GM12878 (cell line): ENCODE results near the gene HOOK1. TPM values are rescaled to one million over a fixed set of nuclear protein-coding genes. Genes with fewer than 3 reads are reported as not detected.

Experiments used
- CEBPB ChIP-seq, 2 experiments: fragments of 150-350 bp in 1 of 2; IDR thresholded peaks; 2 replicates each; pipeline ENCODE4 v1.6.1; 2012 to 2014; ENCODE audit warnings: low read depth in 2 of 2, low read length in 2 of 2, borderline replicate concordance in 1 of 2, inconsistent platforms in 1 of 2
- CHD2 ChIP-seq: IDR thresholded peaks from 2 replicates; pipeline ENCODE4 v1.6.1; 2011; ENCODE audit warnings: low read depth, low read length, improper control_type of control experiment, borderline replicate concordance
- EGR1 ChIP-seq, 2 experiments: IDR thresholded peaks; 1 replicate in 1 of 2; 2 replicates in 1 of 2; pipeline ENCODE4 v1.6.1; 2011 to 2012; ENCODE audit warnings: low read depth in 2 of 2, low read length in 2 of 2, borderline replicate concordance in 1 of 2, mild to moderate bottlenecking in 1 of 2, moderate library complexity in 1 of 2
- GABPA ChIP-seq: IDR thresholded peaks from 2 replicates; pipeline ENCODE4 v1.6.1; 2014; ENCODE audit warnings: antibody characterized with exemption, low read depth, mild to moderate bottlenecking, inconsistent platforms
- IKZF1 ChIP-seq: fragments of 450-650 bp; conservative IDR thresholded peaks from 2 replicates; pipeline ENCODE4 v1.6.1; 2017; ENCODE audit warnings: antibody characterized with exemption, mild to moderate bottlenecking
- MYC ChIP-seq: IDR thresholded peaks from 2 replicates; pipeline ENCODE4 v1.6.1; 2011; ENCODE audit warnings: mild to moderate bottlenecking, low read length, moderate library complexity, inconsistent platforms; ENCODE audit not compliant: insufficient read depth, insufficient replicate concordance, insufficient read length, severe bottlenecking
- PAX8 ChIP-seq: fragments of 450-650 bp; IDR thresholded peaks from 2 replicates; pipeline ENCODE4 v1.6.1; 2017; ENCODE audit warnings: mild to moderate bottlenecking, moderate library complexity
- PML ChIP-seq: IDR thresholded peaks from 2 replicates; pipeline ENCODE4 v1.6.1; 2012; ENCODE audit warnings: low read length, inconsistent platforms
- POU2F2 ChIP-seq: IDR thresholded peaks from 3 replicates; pipeline ENCODE4 v1.6.1; 2011; ENCODE audit warnings: low read depth, mild to moderate bottlenecking, low read length, borderline replicate concordance
- SP1 ChIP-seq: IDR thresholded peaks from one replicate; pipeline ENCODE4 v1.6.1; 2011; ENCODE audit warnings: low read depth, low read length
- YY1 ChIP-seq: IDR thresholded peaks from 2 replicates; pipeline ENCODE4 v1.6.1; 2011; ENCODE audit warnings: low read depth, mild to moderate bottlenecking, low read length
- ZBED1 ChIP-seq: IDR thresholded peaks from 2 replicates; pipeline ENCODE4 v1.6.1; 2016; ENCODE audit warnings: borderline replicate concordance
- polyA plus RNA-seq, 11 experiments: library from polyadenylated mRNA; depleted of rRNA in 4 of 11; unstranded in 6 of 11; stranded (reverse) in 5 of 11; fragments of >200 nt; fragmentation: Nextera tagmentation in 4 of 11; fragmentation: Illumina TruSeq in 1 of 11; extraction: Ambion mirVana in 4 of 11; extraction: Trizol in 1 of 11; gene quantifications; 1 replicate in 1 of 11; 2 replicates in 10 of 11; pipeline versions ENCODE4 v1.2.1 to v1.2.3, GENCODE V29; 2011 to 2016; ENCODE audit warnings: inconsistent platforms in 2 of 11, missing spikeins in 2 of 11, low read depth in 1 of 11
- total RNA-seq, 4 experiments: library from RNA; depleted of rRNA in 3 of 4; stranded (reverse); fragments of >200 nt in 3 of 4; fragmentation: Illumina TruSeq in 1 of 4; extraction: Trizol in 1 of 4; gene quantifications; 2 replicates each; pipeline versions ENCODE4 v1.2.1 to v1.2.3, GENCODE V29; 2013 to 2021
- TF ChIP-seq, protein P1 (sequence below): fragments of 450-650 bp; IDR thresholded peaks from 2 replicates; pipeline ENCODE4 v1.6.1; 2016; ENCODE audit warnings: mild to moderate bottlenecking
- TF ChIP-seq, protein P2 (sequence below): fragments of 450-650 bp; IDR thresholded peaks from 2 replicates; pipeline ENCODE4 v1.6.1; 2017; ENCODE audit warnings: mild to moderate bottlenecking
- TF ChIP-seq, protein P3 (sequence below): fragments of 450-650 bp; IDR thresholded peaks from 2 replicates; pipeline ENCODE4 v1.6.1; 2017; ENCODE audit warnings: low read depth, mild to moderate bottlenecking, moderate library complexity
- TF ChIP-seq, protein P4 (sequence below): IDR thresholded peaks from 2 replicates; pipeline ENCODE4 v1.6.1; 2012; ENCODE audit warnings: improper control_type of control experiment, low read depth, low read length; ENCODE audit not compliant: insufficient replicate concordance

The HOOK1 gene
- total and polyA plus RNA-seq, 10 of the 15 experiments (the other 5 are each of a cell fraction or from before 2014, with no cell fraction given) = 1.4 to 15.4 (median 3.7) TPM

DNA sequence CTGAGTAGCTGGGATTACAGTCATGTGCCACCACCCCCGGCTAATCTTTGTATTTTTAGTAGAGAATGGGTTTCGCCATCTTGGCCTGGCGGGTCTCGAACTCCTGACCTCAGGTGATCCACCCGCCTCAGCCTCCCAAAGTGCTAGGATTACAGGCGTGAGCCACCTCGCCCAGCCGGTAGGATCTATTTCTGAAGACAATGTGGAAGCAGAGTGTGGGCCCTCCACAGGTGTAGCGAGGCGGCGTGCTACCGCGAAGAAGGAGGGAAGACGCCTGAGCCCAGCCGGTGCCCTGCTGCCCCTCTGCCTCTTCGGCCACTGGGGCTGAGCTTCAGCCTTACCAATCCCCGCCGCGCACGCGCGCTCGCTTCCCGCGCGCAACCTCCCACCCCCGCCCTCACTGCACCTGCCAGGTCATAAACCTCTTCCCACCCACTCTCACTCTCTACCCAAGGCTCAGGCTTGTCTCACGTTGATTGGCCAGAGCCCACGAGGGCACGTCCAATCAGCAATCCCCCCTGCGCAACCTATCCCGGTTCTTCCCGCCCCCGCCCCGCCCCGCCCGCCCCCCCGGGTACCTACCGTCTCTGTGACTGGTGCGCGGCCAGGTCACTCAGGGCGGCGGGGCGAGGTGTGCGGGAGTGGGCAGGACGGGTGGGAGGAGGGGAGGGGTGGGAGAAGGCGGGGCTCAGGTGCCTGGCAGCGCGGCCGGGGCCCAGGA lies 409 bp upstream of the HOOK1 start (continued):
- TF ChIP-seq, protein P1, sequence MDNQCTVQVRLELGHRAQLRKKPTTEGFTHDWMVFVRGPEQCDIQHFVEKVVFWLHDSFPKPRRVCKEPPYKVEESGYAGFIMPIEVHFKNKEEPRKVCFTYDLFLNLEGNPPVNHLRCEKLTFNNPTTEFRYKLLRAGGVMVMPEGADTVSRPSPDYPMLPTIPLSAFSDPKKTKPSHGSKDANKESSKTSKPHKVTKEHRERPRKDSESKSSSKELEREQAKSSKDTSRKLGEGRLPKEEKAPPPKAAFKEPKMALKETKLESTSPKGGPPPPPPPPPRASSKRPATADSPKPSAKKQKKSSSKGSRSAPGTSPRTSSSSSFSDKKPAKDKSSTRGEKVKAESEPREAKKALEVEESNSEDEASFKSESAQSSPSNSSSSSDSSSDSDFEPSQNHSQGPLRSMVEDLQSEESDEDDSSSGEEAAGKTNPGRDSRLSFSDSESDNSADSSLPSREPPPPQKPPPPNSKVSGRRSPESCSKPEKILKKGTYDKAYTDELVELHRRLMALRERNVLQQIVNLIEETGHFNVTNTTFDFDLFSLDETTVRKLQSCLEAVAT = peak; percentile 80
- TF ChIP-seq EGR1 (IDR thresholded peaks at IDR 0.05; ENCODE audit: borderline replicate concordance in 1 of 2, low read depth in 2 of 2, low read length in 2 of 2) (peak in 1 of 2 experiments; percentile 75; a peak in 2 of 3 replicates), IKZF1 (0 out of 2 replicates have a peak, but pooled peaks have one; percentile 17), GABPA (no peak), CEBPB (IDR thresholded peaks at IDR 0.05; ENCODE audit: borderline replicate concordance in 1 of 2, low read depth in 2 of 2, low read length in 2 of 2) (no peak), CHD2 (peak; percentile 59; the same call in 1 of the 2 replicates), YY1 (no peak), MYC (no peak), PAX8 (no peak), ZBED1 (no peak), SP1 (peak; percentile 89), POU2F2 (no peak), PML (no peak)
- TF ChIP-seq, protein P2, sequence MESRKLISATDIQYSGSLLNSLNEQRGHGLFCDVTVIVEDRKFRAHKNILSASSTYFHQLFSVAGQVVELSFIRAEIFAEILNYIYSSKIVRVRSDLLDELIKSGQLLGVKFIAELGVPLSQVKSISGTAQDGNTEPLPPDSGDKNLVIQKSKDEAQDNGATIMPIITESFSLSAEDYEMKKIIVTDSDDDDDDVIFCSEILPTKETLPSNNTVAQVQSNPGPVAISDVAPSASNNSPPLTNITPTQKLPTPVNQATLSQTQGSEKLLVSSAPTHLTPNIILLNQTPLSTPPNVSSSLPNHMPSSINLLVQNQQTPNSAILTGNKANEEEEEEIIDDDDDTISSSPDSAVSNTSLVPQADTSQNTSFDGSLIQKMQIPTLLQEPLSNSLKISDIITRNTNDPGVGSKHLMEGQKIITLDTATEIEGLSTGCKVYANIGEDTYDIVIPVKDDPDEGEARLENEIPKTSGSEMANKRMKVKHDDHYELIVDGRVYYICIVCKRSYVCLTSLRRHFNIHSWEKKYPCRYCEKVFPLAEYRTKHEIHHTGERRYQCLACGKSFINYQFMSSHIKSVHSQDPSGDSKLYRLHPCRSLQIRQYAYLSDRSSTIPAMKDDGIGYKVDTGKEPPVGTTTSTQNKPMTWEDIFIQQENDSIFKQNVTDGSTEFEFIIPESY = no peak
- TF ChIP-seq, protein P3, sequence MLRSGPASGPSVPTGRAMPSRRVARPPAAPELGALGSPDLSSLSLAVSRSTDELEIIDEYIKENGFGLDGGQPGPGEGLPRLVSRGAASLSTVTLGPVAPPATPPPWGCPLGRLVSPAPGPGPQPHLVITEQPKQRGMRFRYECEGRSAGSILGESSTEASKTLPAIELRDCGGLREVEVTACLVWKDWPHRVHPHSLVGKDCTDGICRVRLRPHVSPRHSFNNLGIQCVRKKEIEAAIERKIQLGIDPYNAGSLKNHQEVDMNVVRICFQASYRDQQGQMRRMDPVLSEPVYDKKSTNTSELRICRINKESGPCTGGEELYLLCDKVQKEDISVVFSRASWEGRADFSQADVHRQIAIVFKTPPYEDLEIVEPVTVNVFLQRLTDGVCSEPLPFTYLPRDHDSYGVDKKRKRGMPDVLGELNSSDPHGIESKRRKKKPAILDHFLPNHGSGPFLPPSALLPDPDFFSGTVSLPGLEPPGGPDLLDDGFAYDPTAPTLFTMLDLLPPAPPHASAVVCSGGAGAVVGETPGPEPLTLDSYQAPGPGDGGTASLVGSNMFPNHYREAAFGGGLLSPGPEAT = peak; percentile 38; the same call in 1 of the 2 replicates
- TF ChIP-seq, protein P4, sequence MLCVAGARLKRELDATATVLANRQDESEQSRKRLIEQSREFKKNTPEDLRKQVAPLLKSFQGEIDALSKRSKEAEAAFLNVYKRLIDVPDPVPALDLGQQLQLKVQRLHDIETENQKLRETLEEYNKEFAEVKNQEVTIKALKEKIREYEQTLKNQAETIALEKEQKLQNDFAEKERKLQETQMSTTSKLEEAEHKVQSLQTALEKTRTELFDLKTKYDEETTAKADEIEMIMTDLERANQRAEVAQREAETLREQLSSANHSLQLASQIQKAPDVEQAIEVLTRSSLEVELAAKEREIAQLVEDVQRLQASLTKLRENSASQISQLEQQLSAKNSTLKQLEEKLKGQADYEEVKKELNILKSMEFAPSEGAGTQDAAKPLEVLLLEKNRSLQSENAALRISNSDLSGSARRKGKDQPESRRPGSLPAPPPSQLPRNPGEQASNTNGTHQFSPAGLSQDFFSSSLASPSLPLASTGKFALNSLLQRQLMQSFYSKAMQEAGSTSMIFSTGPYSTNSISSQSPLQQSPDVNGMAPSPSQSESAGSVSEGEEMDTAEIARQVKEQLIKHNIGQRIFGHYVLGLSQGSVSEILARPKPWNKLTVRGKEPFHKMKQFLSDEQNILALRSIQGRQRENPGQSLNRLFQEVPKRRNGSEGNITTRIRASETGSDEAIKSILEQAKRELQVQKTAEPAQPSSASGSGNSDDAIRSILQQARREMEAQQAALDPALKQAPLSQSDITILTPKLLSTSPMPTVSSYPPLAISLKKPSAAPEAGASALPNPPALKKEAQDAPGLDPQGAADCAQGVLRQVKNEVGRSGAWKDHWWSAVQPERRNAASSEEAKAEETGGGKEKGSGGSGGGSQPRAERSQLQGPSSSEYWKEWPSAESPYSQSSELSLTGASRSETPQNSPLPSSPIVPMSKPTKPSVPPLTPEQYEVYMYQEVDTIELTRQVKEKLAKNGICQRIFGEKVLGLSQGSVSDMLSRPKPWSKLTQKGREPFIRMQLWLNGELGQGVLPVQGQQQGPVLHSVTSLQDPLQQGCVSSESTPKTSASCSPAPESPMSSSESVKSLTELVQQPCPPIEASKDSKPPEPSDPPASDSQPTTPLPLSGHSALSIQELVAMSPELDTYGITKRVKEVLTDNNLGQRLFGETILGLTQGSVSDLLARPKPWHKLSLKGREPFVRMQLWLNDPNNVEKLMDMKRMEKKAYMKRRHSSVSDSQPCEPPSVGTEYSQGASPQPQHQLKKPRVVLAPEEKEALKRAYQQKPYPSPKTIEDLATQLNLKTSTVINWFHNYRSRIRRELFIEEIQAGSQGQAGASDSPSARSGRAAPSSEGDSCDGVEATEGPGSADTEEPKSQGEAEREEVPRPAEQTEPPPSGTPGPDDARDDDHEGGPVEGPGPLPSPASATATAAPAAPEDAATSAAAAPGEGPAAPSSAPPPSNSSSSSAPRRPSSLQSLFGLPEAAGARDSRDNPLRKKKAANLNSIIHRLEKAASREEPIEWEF = no peak
